GM12864 (cell line): Measurements from ENCODE around the gene WWC2.

Experiments
- DNase-seq: peaks from one replicate; pipeline ENCODE4 v3.0.0-alpha.2; 2011; ENCODE audit warnings: low read depth
- H3K4me3 ChIP-seq: 2 replicates; pipeline ENCODE4 v1.5.1; 2011; ENCODE audit warnings: mild to moderate bottlenecking, low read depth, low read length, control low read depth
- CTCF ChIP-seq: IDR thresholded peaks from 2 replicates; pipeline ENCODE4 v1.5.1; 2011; ENCODE audit warnings: low read depth, mild to moderate bottlenecking, moderate library complexity, low read length, control low read depth, inconsistent platforms; ENCODE audit errors: missing control alignments

WWC2 gene

GRCh38 chr4:183197140-183197539, 98.1 kb downstream of the WWC2 start:
- DNase-seq = no peak
- H3K4me3 ChIP-seq = no peak overlapping the region
- no peak for TF ChIP-seq CTCF

DNA sequence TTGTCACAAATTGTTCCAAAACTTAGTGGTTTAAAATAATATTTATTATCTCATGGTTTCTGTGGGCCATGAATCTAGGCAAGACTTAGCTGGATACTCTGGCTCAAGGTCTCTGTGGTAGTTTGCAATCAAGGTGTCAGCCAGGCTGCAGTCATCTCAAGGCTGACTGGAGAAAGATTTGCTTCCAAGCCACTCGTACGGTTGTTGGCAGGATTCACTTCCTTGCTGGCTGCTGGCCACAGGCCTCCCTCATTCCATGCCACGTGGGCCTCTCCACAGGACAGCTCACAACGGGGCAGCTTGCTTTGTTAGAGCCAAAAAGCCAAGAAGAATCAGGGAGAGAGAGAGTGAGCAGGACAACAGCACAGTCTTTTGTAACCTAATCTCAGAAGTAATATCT, 101.4 kb downstream of the WWC2 start:
- H3K4me3 ChIP-seq = no peak overlapping the region
- TF ChIP-seq CTCF = no peak
- DNase-seq = no peak

GRCh38 chr4:183201331-183201730, 102.3 kb downstream of the WWC2 start:
- H3K4me3 ChIP-seq = no peak overlapping the region
- TF ChIP-seq CTCF = no peak
- DNase-seq = no peak

DNA sequence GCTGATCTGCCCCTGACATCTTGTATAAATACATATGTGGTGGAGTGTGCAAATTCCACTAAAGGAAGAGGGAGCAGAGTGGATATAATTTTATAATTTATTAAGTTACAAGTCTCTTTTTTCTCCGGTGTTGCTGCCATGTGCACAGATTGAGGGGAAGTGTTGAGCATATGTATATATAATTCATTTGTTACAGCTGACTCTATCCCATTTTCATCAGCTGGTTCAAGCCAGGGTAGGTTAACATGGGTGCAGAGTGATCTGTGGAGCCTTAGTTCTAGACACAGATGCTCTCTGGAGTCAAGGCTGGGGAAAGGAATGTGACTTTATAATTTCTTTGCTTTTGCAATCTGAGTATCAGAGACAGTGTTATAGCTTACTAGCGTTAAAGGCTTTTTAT, 103.5 kb downstream of the WWC2 start:
- no peak for TF ChIP-seq CTCF
- DNase-seq = no peak
- no peak overlapping the region for H3K4me3 ChIP-seq

DNA sequence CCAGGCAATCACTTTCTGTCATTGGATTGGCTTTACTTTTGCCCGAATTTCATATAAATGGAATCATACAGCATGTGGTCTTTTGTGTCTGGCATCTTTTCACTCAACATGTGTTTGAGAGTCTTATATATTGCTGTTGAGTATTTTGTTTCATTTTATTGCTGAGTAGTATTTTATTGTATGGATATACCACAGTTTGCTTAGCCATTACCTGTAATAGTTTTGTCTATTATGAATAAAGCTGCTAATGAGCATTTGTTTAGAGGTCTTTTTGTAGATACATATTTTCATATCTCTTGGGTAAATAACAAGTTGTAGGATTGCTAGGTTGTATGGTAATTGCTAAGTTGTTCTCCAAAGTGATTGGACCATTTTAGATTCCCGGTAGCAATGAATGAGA, 105.7 kb downstream of the WWC2 start:
- H3K4me3 ChIP-seq = no peak overlapping the region
- no peak for TF ChIP-seq CTCF
- no peak for DNase-seq

DNA sequence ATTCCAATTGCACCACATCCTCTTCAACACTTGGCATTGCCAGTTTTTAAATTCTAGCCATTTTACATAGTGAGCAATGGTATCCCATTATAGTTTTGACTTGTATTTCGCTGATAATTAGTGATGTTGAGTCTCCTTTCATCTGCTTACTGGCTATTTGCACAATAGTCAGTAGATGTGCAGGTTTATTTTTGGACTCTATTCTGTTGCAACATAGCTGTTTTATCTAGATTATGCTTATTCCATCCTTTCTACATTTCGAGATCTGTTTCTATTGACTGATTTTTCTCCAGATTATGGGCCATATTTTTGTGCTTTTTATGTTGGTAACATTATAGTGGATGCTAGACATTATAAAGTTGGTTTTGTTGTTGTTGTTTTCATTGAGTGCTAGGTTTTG, 106.1 kb downstream of the WWC2 start:
- no peak for DNase-seq
- no peak for TF ChIP-seq CTCF
- H3K4me3 ChIP-seq = no peak overlapping the region

- no peak for TF ChIP-seq CTCF
- no peak overlapping the region for H3K4me3 ChIP-seq
- no peak for DNase-seq
Observed at GRCh38 chr4:183205709-183206108, 106.7 kb downstream of the WWC2 start.
